ENCODE results near the gene RELA.
"Not testable (repeated sequence)": the region's sequence is repeated elsewhere in the genome, so short reads cannot be mapped to it uniquely, and the experiment has no call there.

The RELA gene

DNA sequence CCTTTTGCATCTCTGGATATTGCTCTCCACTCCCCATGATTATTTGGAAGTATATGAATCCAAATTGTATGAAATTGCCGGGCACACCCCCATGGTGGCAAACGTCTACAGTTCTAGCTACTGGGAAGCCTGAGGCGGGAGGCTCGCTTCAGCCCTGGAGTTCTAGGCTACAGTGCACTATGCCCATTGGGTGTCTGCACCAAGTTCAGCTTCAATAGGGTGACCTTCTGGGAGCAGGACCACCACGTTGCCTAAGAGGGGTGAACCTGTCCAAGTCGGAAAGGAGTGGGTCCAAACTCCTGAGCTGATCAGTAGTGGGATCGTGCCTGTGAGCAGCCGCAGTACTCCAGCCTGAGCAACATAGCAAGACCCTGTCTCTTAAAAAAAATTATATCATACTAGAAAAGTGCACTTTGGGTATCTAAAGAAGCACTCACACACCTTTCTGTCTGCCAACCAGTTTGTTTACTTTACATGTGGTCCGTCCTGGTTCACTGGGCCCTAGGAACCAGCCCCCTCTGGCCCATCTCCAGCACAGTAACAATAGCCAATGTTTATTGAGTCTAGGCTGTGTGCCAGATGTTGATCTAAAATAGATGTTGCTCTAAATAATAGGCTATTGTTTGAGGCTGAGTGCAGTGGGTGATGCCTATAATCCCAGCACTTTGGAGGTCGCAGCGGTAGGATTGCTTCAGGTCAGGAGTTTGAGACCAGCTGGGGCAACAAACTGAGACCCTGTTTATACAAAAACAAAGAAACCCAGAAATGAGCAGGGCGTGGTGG, 32.9 kb upstream of the RELA start:
- H3K4me3 ChIP-seq (ENCODE audit: low read depth, low read length) = no peak overlapping the region
- TF ChIP-seq, protein P1, sequence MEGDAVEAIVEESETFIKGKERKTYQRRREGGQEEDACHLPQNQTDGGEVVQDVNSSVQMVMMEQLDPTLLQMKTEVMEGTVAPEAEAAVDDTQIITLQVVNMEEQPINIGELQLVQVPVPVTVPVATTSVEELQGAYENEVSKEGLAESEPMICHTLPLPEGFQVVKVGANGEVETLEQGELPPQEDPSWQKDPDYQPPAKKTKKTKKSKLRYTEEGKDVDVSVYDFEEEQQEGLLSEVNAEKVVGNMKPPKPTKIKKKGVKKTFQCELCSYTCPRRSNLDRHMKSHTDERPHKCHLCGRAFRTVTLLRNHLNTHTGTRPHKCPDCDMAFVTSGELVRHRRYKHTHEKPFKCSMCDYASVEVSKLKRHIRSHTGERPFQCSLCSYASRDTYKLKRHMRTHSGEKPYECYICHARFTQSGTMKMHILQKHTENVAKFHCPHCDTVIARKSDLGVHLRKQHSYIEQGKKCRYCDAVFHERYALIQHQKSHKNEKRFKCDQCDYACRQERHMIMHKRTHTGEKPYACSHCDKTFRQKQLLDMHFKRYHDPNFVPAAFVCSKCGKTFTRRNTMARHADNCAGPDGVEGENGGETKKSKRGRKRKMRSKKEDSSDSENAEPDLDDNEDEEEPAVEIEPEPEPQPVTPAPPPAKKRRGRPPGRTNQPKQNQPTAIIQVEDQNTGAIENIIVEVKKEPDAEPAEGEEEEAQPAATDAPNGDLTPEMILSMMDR (IDR thresholded peaks at IDR 0.05; ENCODE audit: borderline replicate concordance, insufficient read depth, low read depth, low read length) = no peak

GRCh38 chr11:65692367-65692766, 29.7 kb upstream of the RELA start:
- no peak overlapping the region for H3K4me3 ChIP-seq (ENCODE audit: low read depth, low read length)
- TF ChIP-seq, protein P1 (IDR thresholded peaks at IDR 0.05; ENCODE audit: borderline replicate concordance, insufficient read depth, low read depth, low read length) = no peak

DNA sequence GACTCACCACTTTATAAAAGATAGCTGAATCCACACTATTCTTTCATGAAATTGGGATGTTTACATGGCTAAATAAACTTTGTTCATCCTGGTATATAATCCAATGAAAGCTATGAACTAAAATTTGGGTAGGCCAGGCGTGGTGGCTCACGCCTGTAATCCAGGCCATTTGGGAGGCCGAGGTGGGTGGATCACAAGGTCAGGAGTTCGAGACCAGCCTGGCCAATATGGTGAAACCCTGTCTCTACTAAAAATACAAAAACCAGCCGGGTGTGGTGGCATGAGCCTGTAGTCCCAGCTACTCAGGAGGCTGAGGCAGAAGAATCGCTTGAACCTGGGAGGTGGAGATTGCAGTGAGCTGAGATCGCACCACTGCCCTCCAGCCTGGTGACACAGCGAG, 29.1 kb upstream of the RELA start:
- not testable (repeated sequence) for H3K4me3 ChIP-seq (ENCODE audit: low read depth, low read length)

DNA sequence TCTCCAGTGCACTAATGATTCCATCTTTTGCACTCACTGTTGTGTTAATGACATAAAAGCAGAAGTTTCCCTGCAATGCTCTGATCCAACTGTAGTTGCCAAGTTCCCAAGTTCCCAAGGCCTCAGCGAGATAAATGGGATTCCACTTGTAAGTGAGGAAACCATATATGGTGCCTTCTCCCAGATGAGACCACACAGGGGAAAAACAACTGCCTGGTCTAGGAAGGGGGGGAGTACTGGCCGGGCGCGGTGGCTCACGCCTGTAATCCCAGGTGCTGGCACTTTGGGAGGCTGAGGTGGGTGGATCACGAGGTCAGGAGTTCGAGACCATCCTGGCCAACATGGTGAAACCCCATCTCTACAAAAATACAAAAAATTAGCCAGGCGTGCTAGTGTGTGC, 23.3 kb upstream of the RELA start:
- no peak overlapping the region for H3K4me3 ChIP-seq (ENCODE audit: low read depth, low read length)
- TF ChIP-seq, protein P1 (IDR thresholded peaks at IDR 0.05; ENCODE audit: borderline replicate concordance, insufficient read depth, low read depth, low read length) = no peak

DNA sequence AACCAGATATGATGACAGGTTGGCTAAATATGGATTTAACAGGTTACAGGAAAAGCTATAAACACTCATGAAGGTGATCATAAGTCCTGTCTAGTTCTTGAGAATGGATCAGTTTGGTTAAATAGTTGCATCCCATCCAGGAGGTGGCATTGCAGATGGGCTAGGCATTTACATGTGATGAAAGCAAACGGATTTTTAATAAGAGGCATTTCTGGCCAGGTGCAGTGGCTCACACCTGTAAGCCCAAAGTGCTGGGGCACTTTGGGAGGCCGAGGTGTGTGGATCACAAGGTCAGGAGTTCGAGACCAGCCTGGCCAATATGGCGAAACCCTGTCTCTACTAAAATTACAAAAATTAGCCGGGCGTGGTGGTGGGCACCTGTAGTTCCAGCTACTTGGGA, 20.8 kb upstream of the RELA start:
- H3K4me3 ChIP-seq (ENCODE audit: low read depth, low read length) = not testable (repeated sequence)

- TF ChIP-seq, protein P1 (IDR thresholded peaks at IDR 0.05; ENCODE audit: borderline replicate concordance, insufficient read depth, low read depth, low read length) = no peak
- no peak overlapping the region for H3K4me3 ChIP-seq (ENCODE audit: low read depth, low read length)
These were observed 17.6 kb upstream of the RELA start for GRCh38 chr11:65680192-65680743.

DNA sequence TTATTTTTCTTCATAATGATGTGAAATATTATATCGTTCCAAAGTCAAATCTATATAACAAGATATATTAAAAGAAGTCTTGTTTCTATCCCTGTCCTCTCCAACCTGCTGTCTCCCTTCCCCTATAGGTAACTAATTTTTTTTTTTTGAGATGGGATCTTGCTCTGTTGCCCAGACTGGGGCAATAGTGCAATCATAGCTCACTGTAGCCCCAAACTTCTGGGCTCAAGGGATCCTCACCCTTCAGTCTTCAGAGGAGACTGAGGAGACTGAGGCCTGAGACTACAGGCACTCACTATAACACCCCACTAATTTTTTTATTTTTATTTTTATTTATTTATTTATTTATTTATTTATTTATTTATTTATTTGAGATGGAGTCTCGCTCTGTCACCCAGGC, 10.3 kb upstream of the RELA start:
- H3K4me3 ChIP-seq (ENCODE audit: low read depth, low read length) = no peak overlapping the region
- TF ChIP-seq, protein P1 (IDR thresholded peaks at IDR 0.05; ENCODE audit: borderline replicate concordance, insufficient read depth, low read depth, low read length) = no peak

DNA sequence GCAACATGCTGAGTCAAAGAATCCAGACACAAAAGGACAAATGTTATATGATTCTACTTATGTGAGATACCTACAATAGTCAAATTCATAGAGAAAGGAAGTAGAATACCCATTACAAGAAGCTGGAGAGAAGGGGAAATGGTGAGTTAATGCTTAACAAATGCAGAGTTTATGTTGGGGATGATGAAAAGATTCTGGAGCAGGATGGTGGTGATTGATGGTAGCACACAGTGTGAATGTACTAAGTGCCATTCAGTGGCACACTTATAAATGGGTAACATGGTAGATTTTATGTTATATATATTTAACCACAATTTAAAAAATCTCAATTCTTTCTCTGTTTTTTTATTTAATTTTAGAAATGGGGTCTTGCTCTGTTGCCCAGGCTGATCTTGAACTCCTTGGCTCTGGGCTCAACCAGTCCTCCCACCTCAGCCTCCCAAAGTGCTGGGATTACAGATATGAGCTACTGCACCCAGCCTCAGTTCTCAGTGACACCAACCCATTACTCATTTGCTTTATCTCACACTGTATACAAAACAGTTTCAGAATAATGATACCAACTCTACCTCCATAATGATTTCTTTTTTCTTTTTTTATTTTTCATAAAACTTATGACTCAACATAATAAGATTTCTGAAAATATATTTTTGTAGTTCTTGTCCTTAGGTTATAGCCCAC, 9.6 kb upstream of the RELA start:
- TF ChIP-seq, protein P1 (IDR thresholded peaks at IDR 0.05; ENCODE audit: borderline replicate concordance, insufficient read depth, low read depth, low read length) = no peak
- H3K4me3 ChIP-seq (ENCODE audit: low read depth, low read length) = no peak overlapping the region

All from GM12875 (cell line).